Kidney (tissue), 14 donors: Measurements from ENCODE around the gene PABPC4L. TPM values are rescaled to one million over a fixed set of nuclear protein-coding genes. Genes with fewer than 3 reads are reported as not detected.

Experiments used
- DNase-seq, 5 donors: peaks; one replicate each; pipeline ENCODE4 v3.0.0-alpha.2; 2013 to 2020
- FAIRE-seq: peaks from 2 replicates; lab custom pipeline; 2012; peaks lifted over from hg19 to GRCh38; lab: Jason Lieb, UNC
- H3K27ac ChIP-seq, 2 donors: one replicate each; pipeline ENCODE4 v1.7.0; 2013; ENCODE audit warnings: low read depth in 2 of 2, low read length in 2 of 2, inconsistent platforms in 1 of 2
- H3K27me3 ChIP-seq: one replicate; pipeline ENCODE4 v1.7.1; 2013; ENCODE audit warnings: low read length, inconsistent platforms; ENCODE audit not compliant: control insufficient read depth, insufficient read depth
- H3K36me3 ChIP-seq, 3 donors: one replicate each; pipeline versions ENCODE4 v1.7.0 to v1.7.1; 2013; ENCODE audit warnings: low read length in 3 of 3, control low read depth in 1 of 3, inconsistent platforms in 1 of 3; ENCODE audit not compliant: insufficient read depth in 3 of 3, control insufficient read depth in 2 of 3
- H3K4me1 ChIP-seq, 3 donors: one replicate each; pipeline versions ENCODE4 v1.7.0 to v1.7.1; 2013; ENCODE audit warnings: low read length in 3 of 3, inconsistent platforms in 1 of 3, low read depth in 1 of 3; ENCODE audit not compliant: control insufficient read depth in 2 of 3, insufficient read depth in 2 of 3
- H3K4me3 ChIP-seq, 3 donors: one replicate each; pipeline versions ENCODE4 v1.7.0 to v1.8.1; 2013; ENCODE audit warnings: low read length in 3 of 3, control low read depth in 1 of 3, inconsistent platforms in 1 of 3
- H3K9ac ChIP-seq, 3 donors: one replicate each; pipeline versions ENCODE4 v1.7.0 to v1.7.1; 2013; ENCODE audit warnings: low read length in 3 of 3, control low read depth in 1 of 3, inconsistent platforms in 1 of 3
- H3K9me3 ChIP-seq, 3 donors: one replicate each; pipeline versions ENCODE4 v1.7.0 to v1.7.1; 2013; ENCODE audit warnings: low read length in 3 of 3, control low read depth in 1 of 3, inconsistent platforms in 1 of 3; ENCODE audit not compliant: control insufficient read depth in 2 of 3, insufficient read depth in 1 of 3
- CTCF ChIP-seq: IDR thresholded peaks from 3 replicates; pipeline ENCODE4 v1.5.1; 2012; ENCODE audit warnings: mild to moderate bottlenecking, moderate library complexity, borderline replicate concordance; ENCODE audit not compliant: insufficient read depth; ENCODE audit errors: extremely low read depth
- intact Hi-C: fragments of 100-400 bp; cut with DNase I; formaldehyde crosslinking; loops from one replicate; pipeline ENCODE4 v1.11.1; 2022
- polyA plus RNA-seq: library from polyadenylated mRNA; stranded (reverse); fragments of 350-450 nt; fragmentation: Illumina TruSeq; extraction: RNeasy Lipid Tissue Mini Kit (QIAGEN cat#74804); gene quantifications from one replicate; pipeline ENCODE4 v1.2.3, GENCODE V29; 2014; ENCODE audit warnings: low read depth, low replicate concordance; ENCODE audit not compliant: insufficient read depth
- total RNA-seq: library from RNA; stranded (reverse); fragmentation: NEBNext Ultra II Directional; extraction: Animal tissue kit (Norgen Biotek cat#: 25700); gene quantifications from one replicate; pipeline ENCODE4 v1.2.1, GENCODE V29; 2021
- donor health status: control.
- donor health status: control.
- donor health status: control.
- donor health status: control.
- donor health status: control.
- donor health status: DM: yes; HTN: yes; CAD: no.
- donor health status: Normal renal cell carcinoma (clear cell type).

The PABPC4L gene
- total and polyA plus RNA-seq, 2 donors from 2014 or later, result 0.47 to 3.0 TPM

DNA sequence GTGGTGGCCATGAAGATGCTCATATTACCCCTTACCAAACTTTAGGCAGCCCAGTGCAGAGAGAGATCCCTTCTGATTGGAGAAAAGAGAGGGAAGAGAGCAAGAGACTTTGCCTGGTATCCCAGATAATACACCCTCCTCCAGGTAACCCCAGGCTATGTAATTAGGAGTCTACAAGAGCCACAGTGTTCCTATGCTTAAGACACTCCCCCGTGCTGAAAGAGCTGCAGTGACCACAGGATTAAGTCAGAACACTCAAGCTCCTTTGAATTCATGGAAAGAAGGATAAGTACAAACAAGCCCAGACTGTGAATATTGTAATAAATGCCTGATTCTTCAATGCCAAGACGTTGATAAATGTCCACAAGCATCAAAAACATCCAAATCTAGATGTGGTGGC is 41.4 kb downstream of the PABPC4L start:
- no peak overlapping the region for H3K9ac ChIP-seq
- H3K9me3 ChIP-seq, result no peaks in the 10 kb centered on the region
- no peaks in the 10 kb centered on the region for H3K4me1 ChIP-seq
- no peak for FAIRE-seq
- no peak overlapping the region for H3K4me3 ChIP-seq
- no peak for TF ChIP-seq CTCF
- H3K36me3 ChIP-seq, result no peaks in the 10 kb centered on the region
- no peak overlapping the region for H3K27ac ChIP-seq
- no peak for DNase-seq
- no peaks in the 10 kb centered on the region for H3K27me3 ChIP-seq
- intact Hi-C loops, result no loop called here

DNA sequence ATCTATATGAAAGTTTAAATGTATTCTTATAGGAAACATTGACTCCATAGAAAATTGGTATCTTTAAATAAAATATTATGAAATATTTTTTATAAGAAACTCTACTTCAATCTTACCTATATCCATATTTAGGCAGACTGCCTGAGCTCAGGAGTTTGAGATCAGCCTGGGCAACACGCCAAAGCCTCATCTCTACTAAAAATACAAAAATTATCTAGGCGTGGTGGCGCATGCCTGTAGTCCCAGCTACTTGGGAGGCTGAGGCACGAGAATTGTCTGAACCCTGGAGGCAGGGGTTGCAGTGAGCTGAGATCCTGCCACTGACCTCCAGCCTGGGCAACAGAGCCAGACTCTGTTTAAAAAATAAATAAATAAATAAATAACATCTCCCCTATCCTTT is 47.5 kb downstream of the PABPC4L start:
- no peak for FAIRE-seq
- no peak for DNase-seq
- Histone ChIP-seq H3K27me3 (no peaks in the 10 kb centered on the region), H3K9ac (no peak overlapping the region), H3K36me3 (no peaks in the 10 kb centered on the region), H3K9me3 (no peaks in the 10 kb centered on the region), H3K4me3 (no peak overlapping the region), H3K4me1 (no peaks in the 10 kb centered on the region), H3K27ac (no peak overlapping the region)
- no peak for TF ChIP-seq CTCF
- intact Hi-C loops, result no loop called here

DNA sequence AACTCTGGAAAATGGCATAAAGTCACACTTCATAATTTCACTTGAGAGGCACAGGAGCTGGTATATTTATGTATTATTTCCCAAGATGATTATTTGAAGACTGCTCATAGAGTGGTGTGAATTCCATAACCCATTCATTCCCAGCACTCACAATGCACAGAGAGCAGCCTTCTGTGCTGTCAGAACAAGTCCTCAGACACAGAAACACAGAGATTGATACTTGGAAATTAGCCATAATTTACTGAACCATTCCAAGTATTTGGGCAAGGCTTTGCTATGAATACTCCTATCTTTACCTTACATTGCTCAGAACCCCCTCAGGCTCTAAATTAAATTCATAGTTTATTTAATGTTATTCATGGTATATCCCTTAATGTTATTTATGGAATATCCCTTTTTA is 53.6 kb downstream of the PABPC4L start:
- FAIRE-seq (no peak), DNase-seq (no peak)
- no peak for TF ChIP-seq CTCF
- intact Hi-C loops, result no loop called here
- Histone ChIP-seq H3K9me3 (no peaks in the 10 kb centered on the region), H3K36me3 (no peaks in the 10 kb centered on the region), H3K4me3 (no peak overlapping the region), H3K4me1 (no peaks in the 10 kb centered on the region), H3K9ac (no peak overlapping the region), H3K27ac (no peak overlapping the region), H3K27me3 (no peaks in the 10 kb centered on the region)
